Esophagus squamous epithelium (tissue), 4 donors: ENCODE measurements around the gene MAGEC2.

Source experiments
- CTCF ChIP-seq, 6 experiments: fragments of 450-650 bp in 4 of 6; fragments of 200-600 bp in 2 of 6; sonication (generic) in 2 of 6; IDR thresholded peaks; one replicate each; pipeline ENCODE4 v1.5.1; 2016 to 2019; ENCODE audit warnings: antibody characterized with exemption in 6 of 6, mild to moderate bottlenecking in 4 of 6, moderate library complexity in 4 of 6
- POLR2A ChIP-seq, 4 donors: fragments of 450-650 bp; IDR thresholded peaks; one replicate each; pipeline ENCODE4 v1.6.1; 2017; ENCODE audit warnings: antibody characterized with exemption in 4 of 4, mild to moderate bottlenecking in 4 of 4, moderate library complexity in 3 of 4

GRCh38 chrX:142251680-142252079 is 46.6 kb upstream of the MAGEC2 start:
- no peak for TF ChIP-seq CTCF (IDR thresholded peaks at IDR 0.05)
- TF ChIP-seq POLR2A (IDR thresholded peaks at IDR 0.05): no peak
